Thyroid gland (tissue), 4 donors: ENCODE measurements around the gene BCAS3.

Experiments
- CTCF ChIP-seq, 6 experiments: fragments of 200-600 bp in 3 of 6; fragments of 450-650 bp in 3 of 6; sonication (generic) in 3 of 6; IDR thresholded peaks; one replicate each; pipeline ENCODE4 v1.5.1; 2016 to 2019; ENCODE audit warnings: antibody characterized with exemption in 6 of 6, mild to moderate bottlenecking in 2 of 6, inconsistent platforms in 1 of 6, moderate library complexity in 1 of 6
- POLR2A ChIP-seq, 2 donors: fragments of 450-650 bp; IDR thresholded peaks; one replicate each; pipeline ENCODE4 v1.6.1; 2017; ENCODE audit warnings: antibody characterized with exemption in 2 of 2, mild to moderate bottlenecking in 2 of 2, moderate library complexity in 1 of 2

GRCh38 chr17:61414141-61414935 lies 736.7 kb downstream of the BCAS3 start:
- no peak for TF ChIP-seq CTCF (IDR thresholded peaks at IDR 0.05)
- no peak for TF ChIP-seq POLR2A (IDR thresholded peaks at IDR 0.05)
